MCF 10A (cell line): ENCODE measurements around the gene KCNJ15. TPM values are rescaled to one million over a fixed set of nuclear protein-coding genes. Genes with fewer than 3 reads are reported as not detected.
A peak's percentile ranks its signal among the peaks of the same experiment; 100 is the strongest.

Experiments
- BruUV-seq: library from RNA; stranded (reverse); fragments of 400-500 nt; replicated peaks from 2 replicates; lab custom pipeline; 2021; lab: Mats Ljungman, UMichigan
- CTCF ChIA-PET: fragments of 300-600 bp; sonication (Branson Sonifier 250); formaldehyde crosslinking; extraction: SDS; loops from one replicate; lab custom pipeline; 2021; ENCODE audit warnings: antibody characterized with exemption, inconsistent platforms; lab: Yijun Ruan, JAX
- POLR2A ChIA-PET: fragments of 300-600, 350-650 bp; sonication (Branson Sonifier 250); formaldehyde crosslinking; extraction: SDS; loops from one replicate; lab custom pipeline; 2020; ENCODE audit warnings: antibody characterized with exemption, inconsistent platforms; lab: Yijun Ruan, JAX
- DNase-seq: peaks from one replicate; pipeline ENCODE4 v3.0.0-alpha.2; 2018; ENCODE audit not compliant: unreplicated experiment
- H3K27ac Mint-ChIP-seq: one replicate; pipeline ENCODE4 v1.8.0; 2022; ENCODE audit warnings: mild to moderate bottlenecking, low read depth, mixed read lengths; ENCODE audit not compliant: unreplicated experiment
- H3K27me3 Mint-ChIP-seq: one replicate; pipeline ENCODE4 v1.8.0; 2022; ENCODE audit warnings: mixed read lengths; ENCODE audit not compliant: insufficient read depth, unreplicated experiment
- H3K36me3 Mint-ChIP-seq: one replicate; pipeline ENCODE4 v1.8.0; 2022; ENCODE audit warnings: mild to moderate bottlenecking, moderate library complexity, mixed read lengths; ENCODE audit not compliant: insufficient read depth, unreplicated experiment
- H3K4me1 Mint-ChIP-seq: one replicate; pipeline ENCODE4 v1.8.0; 2022; ENCODE audit warnings: mixed read lengths; ENCODE audit not compliant: insufficient read depth, unreplicated experiment
- H3K4me3 Mint-ChIP-seq: one replicate; pipeline ENCODE4 v1.8.0; 2022; ENCODE audit warnings: mild to moderate bottlenecking, moderate library complexity, mixed read lengths; ENCODE audit not compliant: unreplicated experiment
- H3K9me3 Mint-ChIP-seq: one replicate; pipeline ENCODE4 v1.8.0; 2022; ENCODE audit warnings: mixed read lengths; ENCODE audit not compliant: unreplicated experiment
- CTCF ChIP-seq: fragments of 200-600 bp; IDR thresholded peaks from one replicate; pipeline ENCODE4 v1.8.0; 2022; ENCODE audit warnings: antibody characterized with exemption, mild to moderate bottlenecking; ENCODE audit not compliant: unreplicated experiment
- intact Hi-C: fragments of 100-400 bp; cut with micrococcal nuclease; formaldehyde crosslinking; loops from 2 replicates; pipeline ENCODE4 v1.14.1; 2022
- total RNA-seq: library from RNA; stranded (reverse); gene quantifications from 2 replicates; pipeline ENCODE4 v1.2.3, GENCODE V29; 2022

Gene KCNJ15
- total RNA-seq, 1 experiment from 2014 or later = 2.2 TPM

GRCh38 chr21:38254970-38255369, 1.8 kb upstream of the KCNJ15 start:
- H3K4me1 Mint-ChIP-seq = peaks cover 10% of the 10 kb centered on the region
- H3K36me3 Mint-ChIP-seq = no peaks in the 10 kb centered on the region
- POLR2A ChIA-PET = interaction anchor here (1.0 kb wide), 1 partner anchor 12 kb away, joined by 5 read pairs; no protein-coding TSS in a partner anchor
- H3K4me3 Mint-ChIP-seq = no peak overlapping the region
- no TSS peak for BruUV-seq
- peak; percentile 43 for DNase-seq
- H3K27ac Mint-ChIP-seq = no peak overlapping the region
- no peaks in the 10 kb centered on the region for H3K27me3 Mint-ChIP-seq
- no peak for TF ChIP-seq CTCF
- CTCF ChIA-PET = interaction anchor here (0.8 to 1.8 kb wide), 3 partner anchors 10 to 101 kb away, joined by 3 to 4 read pairs (median 3); no protein-coding TSS in a partner anchor
- intact Hi-C loops = no loop called here
- no peaks in the 10 kb centered on the region for H3K9me3 Mint-ChIP-seq

DNA sequence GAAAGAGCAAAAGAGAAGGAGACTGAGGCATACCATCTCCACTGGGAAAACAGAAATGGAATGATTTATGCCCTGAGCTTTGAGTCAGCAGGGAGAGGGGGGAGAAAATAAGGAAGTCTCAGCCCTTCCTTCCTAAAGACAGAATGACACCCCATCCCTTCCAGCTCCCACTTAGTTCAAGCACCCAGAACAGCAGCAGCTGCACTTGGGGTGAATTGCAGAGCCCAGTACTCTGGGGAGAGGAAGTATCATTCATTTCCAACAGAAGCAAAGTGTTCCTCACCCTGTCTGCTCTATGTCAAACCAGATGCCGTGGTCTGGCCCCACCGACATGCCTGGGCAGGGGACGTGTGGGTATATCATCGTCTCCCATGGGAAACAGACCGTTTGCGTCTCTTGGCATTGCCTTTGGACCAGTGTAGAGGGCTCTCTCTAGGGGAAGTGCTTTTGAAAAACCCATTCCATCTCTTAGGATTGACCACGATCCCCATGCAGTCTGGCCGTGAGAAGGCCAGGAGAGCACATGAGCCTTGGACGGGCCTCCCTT, 1.1 kb upstream of the KCNJ15 start:
- no peaks in the 10 kb centered on the region for H3K27me3 Mint-ChIP-seq
- POLR2A ChIA-PET = interaction anchor here (0.6 to 1.1 kb wide), 3 partner anchors 13 to 1978 kb away, joined by 3 to 5 read pairs (median 3); no protein-coding TSS in a partner anchor
- DNase-seq = no peak
- H3K4me1 Mint-ChIP-seq = peaks cover 10% of the 10 kb centered on the region
- CTCF ChIA-PET = interaction anchor here (0.6 to 1.8 kb wide), 4 partner anchors 11 to 544 kb away, joined by 3 to 4 read pairs (median 4); no protein-coding TSS in a partner anchor
- H3K4me3 Mint-ChIP-seq = no peak overlapping the region
- no peak for TF ChIP-seq CTCF
- H3K9me3 Mint-ChIP-seq = no peaks in the 10 kb centered on the region
- intact Hi-C loops = no loop called here
- no peaks in the 10 kb centered on the region for H3K36me3 Mint-ChIP-seq
- no peak overlapping the region for H3K27ac Mint-ChIP-seq
- no TSS peak for BruUV-seq

DNA sequence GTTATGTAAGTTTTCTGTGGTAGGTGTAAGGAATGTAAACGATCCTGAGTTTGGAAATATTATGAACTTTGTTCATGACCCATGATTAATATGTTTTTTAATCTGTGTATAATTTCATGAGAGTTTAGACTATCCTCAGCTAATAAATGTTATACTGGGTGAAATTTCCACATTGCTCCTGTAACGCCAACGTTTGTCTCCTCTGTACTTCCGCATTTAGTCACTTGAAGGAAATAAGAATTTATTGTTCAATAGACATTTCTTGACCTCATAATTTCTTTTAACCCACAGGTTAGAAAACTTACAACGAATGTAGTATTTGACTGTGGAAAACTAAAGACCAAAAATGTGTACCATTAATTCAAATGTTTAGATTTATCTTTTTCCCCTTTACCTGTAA, 876 bp downstream of the KCNJ15 start:
- Mint-ChIP-seq H3K9me3 (no peaks in the 10 kb centered on the region), H3K4me3 (no peak overlapping the region), H3K36me3 (no peaks in the 10 kb centered on the region), H3K27me3 (no peaks in the 10 kb centered on the region), H3K27ac (no peak overlapping the region), H3K4me1 (peaks cover 22% of the 10 kb centered on the region)
- no peak for DNase-seq
- CTCF ChIA-PET = interaction anchor here (0.7 kb wide), 1 partner anchor 8 kb away, joined by 3 read pairs; no protein-coding TSS in a partner anchor
- intact Hi-C loops = no loop called here
- no TSS peak for BruUV-seq
- TF ChIP-seq CTCF = no peak
- POLR2A ChIA-PET = interaction anchor here (0.5 to 1.4 kb wide), 3 partner anchors 10 to 694 kb away, joined by 3 to 6 read pairs (median 4); no protein-coding TSS in a partner anchor

DNA sequence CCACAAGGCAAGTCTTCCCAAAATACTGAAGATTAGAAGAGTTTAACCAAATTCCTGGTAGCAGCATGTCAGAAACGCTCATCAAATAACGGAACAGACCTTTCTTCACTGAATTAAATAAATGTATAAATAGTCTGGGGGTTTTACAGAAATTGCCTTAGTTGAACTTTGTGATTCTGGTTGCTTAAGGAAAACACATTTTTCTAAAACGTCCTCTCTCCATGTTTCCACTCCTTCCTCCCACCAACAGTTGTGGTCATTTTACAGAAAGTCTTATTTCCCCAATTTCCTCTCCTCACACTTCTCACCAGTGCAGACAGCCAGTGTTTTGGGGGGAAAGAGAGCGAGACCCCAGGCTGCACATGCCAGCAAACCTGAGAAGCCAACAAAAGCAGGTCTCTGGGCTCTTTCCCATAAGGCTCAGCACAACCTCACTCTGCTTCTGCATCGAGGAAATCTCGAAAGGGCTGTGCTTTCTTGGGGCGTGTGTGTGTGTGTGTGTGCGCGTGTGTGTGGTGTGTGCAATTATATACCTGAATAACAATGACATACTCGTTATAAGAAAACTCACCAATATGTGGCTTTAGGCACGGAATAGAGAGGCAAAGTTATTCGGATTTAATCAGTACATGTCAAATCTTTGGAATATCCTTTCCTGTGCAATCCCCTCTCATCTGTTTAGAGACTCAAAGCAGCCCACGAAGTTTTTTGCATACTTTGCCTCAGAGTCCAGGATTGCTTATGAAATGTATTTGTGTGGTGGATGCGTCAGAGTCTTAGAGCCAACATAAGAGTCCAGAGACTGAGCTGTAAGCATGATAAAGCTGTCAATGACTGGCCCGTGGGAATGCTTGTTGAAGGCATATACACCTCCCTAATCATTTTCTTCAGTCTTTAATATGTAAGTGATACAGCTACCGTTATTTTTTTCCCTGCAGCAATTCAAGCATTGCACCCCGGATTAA, 2.0 kb downstream of the KCNJ15 start:
- no peaks in the 10 kb centered on the region for H3K36me3 Mint-ChIP-seq
- TF ChIP-seq CTCF = no peak
- peak overlapping the region; percentile 46 for H3K27ac Mint-ChIP-seq
- BruUV-seq = no TSS peak
- intact Hi-C loops = no loop called here
- no peak for DNase-seq
- CTCF ChIA-PET = interaction anchor here (0.7 kb wide), 1 partner anchor 9 kb away, joined by 3 read pairs; no protein-coding TSS in a partner anchor
- no peaks in the 10 kb centered on the region for H3K9me3 Mint-ChIP-seq
- H3K4me1 Mint-ChIP-seq = peaks cover 28% of the 10 kb centered on the region
- POLR2A ChIA-PET = interaction anchor here (0.6 to 1.4 kb wide), 2 partner anchors 11 to 109 kb away, joined by 4 to 6 read pairs; no protein-coding TSS in a partner anchor
- H3K4me3 Mint-ChIP-seq = no peak overlapping the region
- H3K27me3 Mint-ChIP-seq = no peaks in the 10 kb centered on the region
